Raji (cell line): ENCODE measurements around the gene SLC5A3.

Source experiments
- POLR2A ChIP-seq: IDR thresholded peaks from 2 replicates; pipeline ENCODE4 v1.6.1; 2011; ENCODE audit warnings: low read depth, low read length, control low read depth; ENCODE audit not compliant: insufficient read depth

SLC5A3 gene

DNA sequence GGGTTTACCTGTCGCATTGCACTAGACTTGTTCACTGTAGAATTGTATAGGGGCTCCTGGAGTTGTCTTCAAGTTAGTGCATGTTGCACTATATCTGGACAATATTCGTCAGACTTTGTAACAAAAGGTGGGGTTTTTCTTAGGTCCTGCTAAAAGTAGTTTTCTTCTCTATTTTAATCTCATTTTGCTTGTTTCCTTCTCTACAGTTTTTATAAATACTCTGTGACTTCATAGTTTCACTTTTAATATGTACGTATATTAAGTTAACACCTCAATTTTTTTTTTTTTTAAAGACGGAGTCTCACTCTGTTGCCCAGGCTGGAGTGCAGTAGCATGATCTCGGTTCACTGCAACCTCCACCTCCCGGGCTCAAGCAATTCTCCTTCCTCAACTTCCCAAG lies 26.5 kb upstream of the SLC5A3 start:
- TF ChIP-seq POLR2A = no peak

DNA sequence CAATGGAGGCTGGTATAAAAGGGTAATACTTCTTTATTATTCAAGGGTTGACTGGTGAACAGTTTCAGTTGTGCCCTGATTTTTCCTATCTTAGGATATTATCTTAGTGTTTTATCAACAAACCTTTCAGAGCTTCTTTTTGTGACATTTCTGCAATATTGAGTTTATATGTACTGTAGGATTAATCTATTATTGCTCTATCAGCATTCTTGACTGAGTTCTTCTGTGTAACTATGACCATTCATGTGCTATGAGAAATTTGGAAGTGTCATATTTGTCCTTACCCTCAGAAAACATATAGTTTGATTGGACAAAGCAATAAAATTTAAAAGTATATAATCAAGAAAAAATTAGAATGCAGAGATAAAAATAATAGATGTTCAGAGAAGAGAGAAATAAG lies 25.5 kb upstream of the SLC5A3 start:
- no peak for TF ChIP-seq POLR2A

DNA sequence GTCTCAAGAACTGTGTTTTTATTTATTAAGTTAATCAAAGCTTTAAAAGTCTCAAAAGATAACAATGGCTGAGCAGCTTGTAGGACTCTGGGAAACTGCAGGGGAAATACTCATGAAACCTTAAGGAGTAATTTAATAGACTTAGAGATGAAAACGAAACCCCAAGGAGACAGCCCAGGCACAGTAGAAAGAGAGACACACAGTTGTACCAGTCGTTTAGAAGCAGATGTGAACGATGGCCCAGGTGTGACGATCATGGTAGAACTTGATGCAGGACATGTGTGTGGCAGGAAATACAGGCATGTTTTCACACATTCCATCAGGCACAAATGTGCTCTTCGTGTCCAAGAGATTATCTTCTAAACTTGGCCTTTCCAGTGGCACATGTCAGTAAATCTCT lies 21.2 kb upstream of the SLC5A3 start:
- TF ChIP-seq POLR2A = no peak

DNA sequence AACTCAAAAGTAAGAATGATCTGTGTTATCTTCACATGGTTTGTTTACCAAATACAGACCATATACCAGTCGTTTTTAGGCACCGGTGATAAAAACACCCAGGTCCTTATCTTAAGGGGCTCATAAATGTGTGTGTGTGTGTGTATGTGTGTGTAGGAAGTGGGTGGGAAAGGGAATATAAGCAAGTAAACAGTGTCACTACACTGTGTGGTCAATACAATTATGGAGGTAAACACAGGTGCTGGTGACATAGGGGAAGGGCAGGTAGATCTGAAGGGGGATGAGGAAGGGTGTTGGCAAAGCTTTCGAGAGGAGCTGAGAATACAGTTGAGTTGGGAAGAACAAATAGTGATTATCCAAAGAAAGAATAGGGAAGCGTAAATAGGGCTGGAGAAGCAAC lies 19.1 kb upstream of the SLC5A3 start:
- no peak for TF ChIP-seq POLR2A

DNA sequence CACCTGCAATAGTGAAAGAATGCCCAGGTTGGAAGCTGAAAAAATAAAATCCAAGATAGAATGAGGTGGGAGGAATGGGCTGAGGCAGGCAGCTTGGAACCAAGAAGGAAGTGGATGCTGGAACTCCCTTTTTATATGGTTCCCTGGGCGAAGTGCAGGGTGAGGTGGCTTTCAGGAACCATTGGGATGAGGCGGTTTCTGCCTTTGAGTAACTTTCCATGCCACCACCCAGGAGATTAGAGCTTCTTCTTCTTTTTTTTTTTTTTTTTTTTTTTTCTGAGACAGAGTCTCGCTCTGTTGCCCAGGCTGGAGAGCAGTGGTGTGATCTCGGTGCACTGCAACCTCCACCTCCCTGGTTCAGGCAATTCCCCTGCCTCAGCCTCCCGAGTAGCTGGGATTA lies 17.8 kb upstream of the SLC5A3 start:
- TF ChIP-seq POLR2A = no peak

DNA sequence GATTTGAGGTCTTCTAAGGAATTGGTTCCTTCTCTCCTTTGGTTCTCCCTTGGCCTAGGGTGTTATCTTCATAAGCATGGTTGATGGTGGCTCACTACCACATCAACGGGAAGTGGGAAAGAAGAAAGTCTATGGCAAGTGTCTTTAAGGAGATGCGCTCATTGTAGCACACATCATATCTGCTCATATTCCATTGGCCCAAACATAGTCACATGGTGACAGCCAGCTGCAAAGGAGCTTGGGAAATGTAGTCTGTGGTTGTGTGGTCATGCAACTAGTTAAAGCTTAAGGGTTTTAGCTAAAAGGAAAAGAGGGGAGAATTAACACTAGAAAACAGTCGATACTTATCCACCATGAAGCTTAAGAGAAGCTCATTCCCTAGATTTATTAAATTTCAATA lies 11.4 kb upstream of the SLC5A3 start:
- TF ChIP-seq POLR2A = no peak

DNA sequence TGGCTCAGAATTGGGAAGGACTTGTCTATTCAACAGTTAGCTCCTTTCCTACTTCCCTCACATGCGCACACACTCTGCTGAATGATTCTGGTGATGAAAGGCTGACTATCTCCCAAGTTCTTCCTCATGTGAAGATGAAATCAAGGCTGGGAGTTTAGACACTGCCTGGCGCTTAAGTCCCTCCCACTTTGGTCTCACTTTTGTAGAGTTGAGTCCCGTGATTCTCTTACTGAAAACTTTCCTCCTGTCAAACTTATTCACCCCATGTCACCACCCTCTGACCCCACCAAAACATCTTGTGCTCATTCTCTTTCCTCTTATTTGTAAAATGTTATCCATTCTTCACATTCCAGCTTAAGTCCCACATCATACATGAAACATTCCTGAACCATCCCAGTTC lies 8.4 kb upstream of the SLC5A3 start:
- no peak for TF ChIP-seq POLR2A

DNA sequence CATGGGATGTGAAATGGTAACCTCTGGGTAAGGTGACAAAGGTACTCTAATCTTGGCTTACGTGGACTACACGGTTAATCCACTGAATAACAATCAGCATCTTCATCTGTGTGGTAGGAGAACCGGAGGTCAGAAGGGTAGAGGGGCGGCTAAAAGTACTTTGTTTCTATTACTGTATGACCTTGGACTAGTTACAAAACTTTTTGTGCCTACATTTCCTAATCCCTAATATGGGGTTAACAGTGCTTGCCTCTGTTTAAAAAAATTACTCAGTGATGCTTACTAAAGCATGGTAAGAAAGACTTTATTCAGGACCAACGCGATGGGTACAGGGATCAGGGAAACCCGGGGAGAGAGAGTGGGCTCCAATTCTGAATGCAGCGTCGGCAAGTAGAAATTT lies 1.7 kb upstream of the SLC5A3 start:
- no peak for TF ChIP-seq POLR2A

DNA sequence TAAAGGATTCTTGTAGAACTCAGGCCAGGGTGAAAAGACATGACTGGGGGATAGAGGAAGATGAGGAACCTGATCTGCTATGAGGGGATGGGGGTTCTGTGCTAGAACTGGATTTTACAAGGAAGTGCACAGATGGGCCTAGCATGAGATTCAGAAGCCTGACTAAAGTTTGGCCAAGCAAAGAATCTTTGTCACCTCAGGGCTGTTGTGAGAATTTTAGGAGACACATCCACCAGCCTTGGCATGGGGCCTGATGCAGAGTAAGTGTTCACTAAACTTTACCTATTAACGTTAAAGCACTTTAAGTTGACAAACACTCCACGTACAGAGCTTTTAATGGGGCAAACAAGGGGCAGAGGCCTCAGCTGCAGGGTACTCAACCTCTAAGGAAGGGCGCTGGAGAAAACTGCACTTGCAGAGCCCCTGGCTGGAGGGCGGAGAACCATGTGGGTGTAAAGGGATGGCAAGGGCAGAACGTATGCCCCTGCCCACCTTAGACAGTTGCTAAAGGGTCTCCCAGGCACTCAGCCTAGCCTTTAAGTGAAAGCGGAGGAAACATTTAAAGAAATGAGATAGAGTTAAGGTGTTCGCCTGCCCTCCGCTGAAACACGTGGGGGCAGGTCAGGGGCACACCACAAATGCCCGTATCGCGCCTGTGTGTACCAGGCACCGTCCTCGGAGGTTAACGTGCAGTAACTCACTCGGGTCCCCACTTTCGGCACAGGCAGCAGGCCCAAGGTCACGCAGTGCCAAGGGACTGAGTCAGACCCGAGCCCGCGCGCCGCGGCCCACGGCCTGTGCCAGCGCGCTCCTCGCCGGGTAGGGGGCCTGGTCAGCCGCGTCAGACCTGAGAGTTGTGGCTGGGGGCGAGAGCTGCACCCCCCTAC lies 990 bp upstream of the SLC5A3 start:
- no peak for TF ChIP-seq POLR2A

DNA sequence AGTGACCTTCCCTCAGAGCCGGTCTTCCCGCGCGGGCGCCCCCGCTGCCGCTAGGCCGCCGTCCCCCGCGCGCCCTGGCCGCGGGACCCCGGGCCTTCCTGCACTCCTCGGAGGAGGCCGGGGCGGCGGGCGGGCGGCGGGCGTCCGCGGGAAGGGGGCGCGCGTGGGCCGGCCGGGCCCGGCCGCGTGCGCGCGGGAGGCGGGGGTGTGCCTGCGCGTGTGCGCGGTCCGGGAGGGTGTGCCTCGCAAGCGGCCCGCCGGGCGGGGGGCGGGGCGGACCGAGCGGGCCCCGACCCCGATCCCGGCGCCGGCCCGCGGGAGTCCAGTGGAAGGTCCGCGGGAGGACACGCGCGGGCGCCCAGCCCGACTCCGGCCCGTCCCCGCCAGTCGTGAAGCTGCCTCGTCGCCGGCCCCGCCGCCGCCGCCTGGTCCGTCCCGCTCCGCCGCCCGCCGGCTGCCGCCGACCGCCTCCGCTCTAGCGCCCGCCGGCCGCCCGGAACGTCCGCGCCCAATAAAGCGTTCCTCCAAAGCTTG lies 438 bp downstream of the SLC5A3 start:
- TF ChIP-seq POLR2A = no peak

DNA sequence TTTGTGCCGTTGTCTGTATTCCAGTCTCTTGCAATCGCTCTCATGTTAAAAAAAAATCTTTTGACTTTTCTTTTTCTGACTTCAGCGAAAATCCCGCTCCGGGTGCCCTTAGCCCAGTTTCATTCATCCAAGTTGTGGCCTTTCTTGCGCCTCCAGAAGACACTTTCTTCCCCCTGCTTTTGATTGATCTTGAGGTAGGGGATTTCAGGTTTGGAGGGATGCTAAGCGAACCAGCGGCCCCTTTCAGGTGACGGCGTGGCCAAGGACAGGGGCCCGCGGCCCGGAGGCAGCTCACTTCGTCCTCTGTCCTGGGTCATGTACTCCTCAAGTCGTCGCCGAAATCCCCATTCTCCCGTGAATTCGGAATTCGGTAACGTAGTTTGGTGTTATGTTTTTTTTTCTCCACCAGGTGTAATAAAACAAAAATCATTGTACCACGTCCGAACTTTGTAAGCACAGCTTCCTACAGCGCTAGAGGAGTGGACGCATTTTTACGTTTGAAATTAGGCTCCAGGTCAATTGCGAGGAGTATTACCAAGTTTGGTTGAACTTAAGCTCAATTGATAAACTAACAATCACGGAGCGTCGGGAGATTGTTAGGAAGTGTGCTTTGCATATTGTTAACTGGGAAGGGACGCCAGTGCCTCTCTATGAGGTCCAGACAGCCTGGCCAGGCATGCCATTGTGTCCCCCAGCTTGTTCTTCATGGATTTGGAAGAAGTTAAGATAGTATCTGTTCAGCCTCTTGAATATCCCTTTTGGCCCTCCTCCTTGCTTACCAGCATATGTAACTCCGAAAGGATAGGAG lies 1.1 kb downstream of the SLC5A3 start:
- TF ChIP-seq POLR2A = 0 out of 2 replicates have a peak, but pooled peaks have one; percentile 7

DNA sequence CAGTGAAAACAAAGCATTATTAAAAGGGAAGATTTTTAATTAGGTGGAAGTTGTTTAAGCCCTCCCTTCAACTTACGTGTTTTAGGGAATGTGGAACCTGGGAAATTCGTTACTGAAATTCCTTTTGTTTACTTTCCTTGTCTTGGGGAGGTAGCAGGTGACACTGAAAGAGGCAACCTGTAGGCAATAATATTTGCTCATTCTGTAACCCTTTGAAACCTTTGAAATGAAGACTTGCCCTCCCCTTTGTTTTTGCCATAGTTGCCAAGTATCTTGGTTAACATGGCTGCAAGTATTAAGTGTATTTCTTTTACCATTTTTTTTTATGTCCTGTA lies 1.7 kb downstream of the SLC5A3 start:
- no peak for TF ChIP-seq POLR2A

DNA sequence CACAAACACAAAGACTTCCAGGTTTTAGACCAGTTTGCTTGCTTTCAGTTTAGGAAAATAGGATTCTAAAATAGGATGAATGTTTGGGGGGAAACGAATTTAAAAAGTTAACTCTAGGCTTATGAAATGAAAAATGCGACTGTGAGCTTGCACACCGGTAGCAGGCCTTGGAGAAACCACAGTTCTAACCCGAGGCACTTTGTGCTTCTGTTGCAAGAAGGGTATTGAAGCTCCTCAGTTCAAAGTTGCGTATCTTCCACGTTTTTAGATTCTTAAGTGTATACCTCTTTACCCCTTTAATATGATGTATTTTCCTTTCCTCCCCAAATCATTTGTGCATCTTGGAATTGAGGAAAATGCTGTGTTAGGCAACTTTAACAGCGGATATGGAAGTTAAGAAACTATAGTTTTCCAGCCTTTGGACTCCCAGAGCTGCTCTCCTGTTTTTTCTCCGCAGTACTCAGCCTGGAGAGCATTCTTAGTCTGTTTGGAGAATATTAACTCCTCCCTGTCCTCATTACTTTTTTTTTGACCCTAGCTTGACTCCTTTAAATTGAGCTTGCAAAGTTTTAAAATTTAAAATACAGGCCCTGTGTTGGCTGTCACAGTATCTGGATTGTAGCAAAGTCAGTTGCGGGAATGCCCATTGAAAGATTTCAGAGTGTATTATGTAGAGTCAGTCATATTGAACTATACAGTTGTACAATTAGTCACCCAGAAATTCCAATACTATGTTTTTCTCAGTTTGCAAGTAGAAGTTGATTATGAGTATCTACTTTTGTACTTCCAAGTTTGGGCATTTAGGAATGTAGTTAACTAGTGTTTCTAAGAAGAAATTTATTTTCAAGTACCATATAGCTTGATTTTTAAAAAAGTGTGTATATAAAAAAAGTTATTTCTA lies 2.6 kb downstream of the SLC5A3 start:
- no peak for TF ChIP-seq POLR2A

DNA sequence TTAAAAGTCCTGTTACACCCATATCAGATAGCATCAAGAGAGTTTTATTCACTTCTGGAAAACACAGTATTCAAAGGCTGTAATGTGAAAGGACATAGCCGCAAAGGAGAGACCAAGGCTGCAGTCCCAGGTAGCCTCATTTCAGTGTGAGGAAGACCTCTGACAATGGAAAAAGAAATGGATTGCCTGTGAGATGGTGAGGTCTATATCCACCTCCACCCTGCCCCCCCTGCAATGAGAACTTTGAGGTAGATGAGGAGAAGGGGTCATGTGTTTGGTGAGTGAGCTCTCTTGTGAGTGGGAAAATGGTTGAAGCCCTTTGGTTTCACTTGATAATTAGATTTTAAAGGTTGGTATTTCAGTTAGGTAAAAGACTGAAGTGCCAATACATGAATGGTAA lies 3.5 kb downstream of the SLC5A3 start:
- TF ChIP-seq POLR2A = no peak

DNA sequence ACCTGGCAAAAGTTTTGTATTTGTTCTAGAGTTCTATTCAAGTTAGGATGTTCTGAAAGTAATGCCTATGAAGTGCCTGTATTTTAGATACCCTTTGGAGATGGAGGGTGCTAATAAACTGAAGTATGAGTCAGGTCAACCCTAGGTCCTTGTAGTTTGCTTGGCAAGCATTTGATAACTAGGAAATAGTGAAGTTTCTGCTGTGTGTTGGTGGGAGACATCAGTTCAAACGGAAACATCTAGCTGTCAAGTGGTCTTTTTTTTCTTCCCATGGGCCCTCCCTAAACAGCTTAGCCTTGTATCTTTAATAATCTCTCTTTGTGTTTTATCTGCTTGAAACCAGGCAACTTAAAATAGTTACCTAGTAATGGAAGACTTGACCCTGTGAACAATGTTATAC lies 4.5 kb downstream of the SLC5A3 start:
- no peak for TF ChIP-seq POLR2A

DNA sequence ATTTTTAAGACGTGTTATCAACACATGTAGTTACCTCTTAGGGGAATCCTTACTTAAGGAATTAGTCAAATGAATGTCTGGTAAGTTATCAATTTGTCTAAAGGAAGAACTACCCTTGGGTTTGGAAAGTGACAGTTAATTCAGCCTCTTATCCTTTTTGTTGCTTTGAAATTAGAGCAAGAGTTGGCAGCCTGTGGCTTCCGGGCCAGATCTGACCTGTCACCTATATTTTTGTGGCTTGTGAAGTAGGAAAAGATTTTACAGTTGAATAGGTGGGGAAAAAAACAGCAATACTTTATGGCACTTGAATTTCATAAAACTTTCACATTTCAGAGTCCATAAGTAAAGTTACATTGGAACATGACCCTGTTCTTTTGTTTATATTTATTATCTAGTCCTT lies 5.5 kb downstream of the SLC5A3 start:
- no peak for TF ChIP-seq POLR2A

DNA sequence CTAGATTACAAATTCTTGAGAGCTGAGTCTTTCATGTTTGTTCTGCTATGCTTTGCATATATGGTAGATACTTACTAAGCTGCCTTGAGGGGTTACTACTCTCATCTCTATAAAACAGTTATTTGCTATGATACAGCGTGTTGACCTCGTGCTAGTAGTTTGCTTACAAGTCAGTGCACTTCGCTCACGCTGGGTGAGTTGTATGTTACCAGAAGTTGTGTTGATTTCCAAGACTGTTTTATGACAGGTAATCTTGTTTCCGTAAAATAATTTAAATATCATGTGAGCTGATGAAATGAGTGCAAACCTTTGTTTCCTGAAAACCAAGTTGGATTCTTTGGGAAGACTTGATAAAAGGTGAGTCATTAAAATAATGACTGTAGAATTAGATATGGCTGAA lies 7.3 kb downstream of the SLC5A3 start:
- TF ChIP-seq POLR2A = no peak
